Liver (tissue), 9 donors: ENCODE results near the gene HEPHL1. TPM values are rescaled to one million over a fixed set of nuclear protein-coding genes. Genes with fewer than 3 reads are reported as not detected.

ENCODE experiments used
- DNase-seq: peaks from one replicate; pipeline ENCODE4 v3.0.0-alpha.2; 2017; ENCODE audit warnings: low spot score
- H3K27ac ChIP-seq, 2 donors: one replicate each; pipeline ENCODE4 v1.7.0; 2013; ENCODE audit warnings: inconsistent platforms in 2 of 2, low read length in 2 of 2, control low read depth in 1 of 2, low read depth in 1 of 2, mild to moderate bottlenecking in 1 of 2
- H3K27me3 ChIP-seq, 4 donors: one replicate each; pipeline versions ENCODE4 v1.6.1 to v1.7.0; 2013; ENCODE audit warnings: low read length in 3 of 4, inconsistent platforms in 1 of 4, mild to moderate bottlenecking in 1 of 4, moderate library complexity in 1 of 4; ENCODE audit not compliant: control insufficient read depth in 4 of 4, insufficient read depth in 4 of 4
- H3K36me3 ChIP-seq, 4 donors: one replicate each; pipeline versions ENCODE4 v1.6.1 to v1.7.0; 2013; ENCODE audit warnings: low read length in 3 of 4, mild to moderate bottlenecking in 3 of 4, low read depth in 1 of 4, moderate library complexity in 1 of 4; ENCODE audit not compliant: control insufficient read depth in 4 of 4, insufficient read depth in 3 of 4
- H3K4me1 ChIP-seq, 4 donors: one replicate each; pipeline versions ENCODE4 v1.6.1 to v1.7.0; 2013; ENCODE audit warnings: low read length in 3 of 4, mild to moderate bottlenecking in 3 of 4, moderate library complexity in 1 of 4; ENCODE audit not compliant: control insufficient read depth in 4 of 4, insufficient read depth in 4 of 4
- H3K4me3 ChIP-seq, 3 donors: one replicate each; pipeline versions ENCODE4 v1.6.1 to v1.7.0; 2013; ENCODE audit warnings: low read length in 3 of 3, control low read depth in 1 of 3, low read depth in 1 of 3, mild to moderate bottlenecking in 1 of 3
- H3K9ac ChIP-seq, 2 donors: one replicate each; pipeline ENCODE4 v1.7.0; 2013; ENCODE audit warnings: low read length in 2 of 2, mild to moderate bottlenecking in 2 of 2, moderate library complexity in 2 of 2, control low read depth in 1 of 2, low read depth in 1 of 2
- H3K9me3 ChIP-seq, 4 donors: one replicate each; pipeline versions ENCODE4 v1.6.1 to v1.7.0; 2013; ENCODE audit warnings: low read length in 3 of 4; ENCODE audit not compliant: control insufficient read depth in 4 of 4
- ATF3 ChIP-seq: IDR thresholded peaks from 2 replicates; pipeline ENCODE4 v1.6.1; 2016; ENCODE audit warnings: antibody characterized with exemption
- EGR1 ChIP-seq, 2 donors: IDR thresholded peaks; 2 replicates each; pipeline ENCODE4 v1.6.1; 2016 to 2018; ENCODE audit warnings: antibody characterized with exemption in 2 of 2, low read depth in 2 of 2
- FOXA1 ChIP-seq: IDR thresholded peaks from 2 replicates; pipeline ENCODE4 v1.6.1; 2016; ENCODE audit warnings: antibody characterized with exemption
- FOXA2 ChIP-seq: IDR thresholded peaks from 2 replicates; pipeline ENCODE4 v1.6.1; 2016; ENCODE audit warnings: antibody characterized with exemption
- GABPA ChIP-seq, 2 donors: IDR thresholded peaks in 1 of 2; conservative IDR thresholded peaks in 1 of 2; 2 replicates each; pipeline ENCODE4 v1.6.1; 2016; ENCODE audit warnings: antibody characterized with exemption in 2 of 2, mild to moderate bottlenecking in 1 of 2, moderate library complexity in 1 of 2
- HNF4A ChIP-seq, 2 donors: conservative IDR thresholded peaks; 2 replicates each; pipeline ENCODE4 v1.6.1; 2016; ENCODE audit warnings: antibody characterized with exemption in 2 of 2, mild to moderate bottlenecking in 2 of 2
- HNF4G ChIP-seq: IDR thresholded peaks from 2 replicates; pipeline ENCODE4 v1.6.1; 2016; ENCODE audit warnings: antibody characterized with exemption
- JUND ChIP-seq, 2 donors: IDR thresholded peaks; 2 replicates each; pipeline ENCODE4 v1.6.1; 2016; ENCODE audit warnings: antibody characterized with exemption in 2 of 2
- NR2F2 ChIP-seq: IDR thresholded peaks from 2 replicates; pipeline ENCODE4 v1.6.1; 2016; ENCODE audit warnings: antibody characterized with exemption
- RAD21 ChIP-seq, 2 donors: IDR thresholded peaks; 2 replicates each; pipeline ENCODE4 v1.6.1; 2016; ENCODE audit warnings: antibody characterized with exemption in 2 of 2, mild to moderate bottlenecking in 2 of 2
- REST ChIP-seq: IDR thresholded peaks from 2 replicates; pipeline ENCODE4 v1.6.1; 2016; ENCODE audit warnings: antibody characterized with exemption, mild to moderate bottlenecking
- RXRA ChIP-seq, 2 donors: IDR thresholded peaks; 2 replicates each; pipeline ENCODE4 v1.6.1; 2017 to 2018; ENCODE audit warnings: antibody characterized with exemption in 2 of 2, mild to moderate bottlenecking in 1 of 2
- SP1 ChIP-seq: IDR thresholded peaks from 2 replicates; pipeline ENCODE4 v1.6.1; 2018; ENCODE audit warnings: antibody characterized with exemption, mild to moderate bottlenecking
- TAF1 ChIP-seq: conservative IDR thresholded peaks from 2 replicates; pipeline ENCODE4 v1.6.1; 2016; ENCODE audit warnings: antibody characterized with exemption, mild to moderate bottlenecking
- YY1 ChIP-seq: IDR thresholded peaks from 2 replicates; pipeline ENCODE4 v1.6.1; 2016; ENCODE audit warnings: antibody characterized with exemption, mild to moderate bottlenecking
- WGBS: extraction: QIAGEN DNeasy Blood & Tissue Kit; methylation state at CpG from one replicate; pipeline ENCODE4 v1.1.7; 2013; 5-methylcytosine and 5-hydroxymethylcytosine counted together
- polyA plus RNA-seq, 2 donors: library from polyadenylated mRNA; stranded (reverse) in 1 of 2; unstranded in 1 of 2; fragments of 200-250 nt in 1 of 2; fragments of >200 nt in 1 of 2; fragmentation: Nextera tagmentation in 1 of 2; extraction: Ambion mirVana in 1 of 2; gene quantifications; one replicate each; pipeline versions ENCODE4 v1.2.1 to v1.2.3, GENCODE V29; 2013 to 2015
- total RNA-seq, 2 donors: library from RNA; depleted of rRNA; stranded (reverse); fragments of >200 nt; gene quantifications; one replicate each; pipeline ENCODE4 v1.2.3, GENCODE V29; 2014
- TF ChIP-seq, protein P1 (sequence below): IDR thresholded peaks from 2 replicates; pipeline ENCODE4 v1.6.1; 2016; ENCODE audit warnings: antibody characterized with exemption
- TF ChIP-seq, protein P2 (sequence below): IDR thresholded peaks from 2 replicates; pipeline ENCODE4 v1.6.1; 2016; ENCODE audit warnings: antibody characterized with exemption
- TF ChIP-seq, protein P3 (sequence below): fragments of 150-350 bp; IDR thresholded peaks from 2 replicates; pipeline ENCODE4 v1.5.1; 2017; ENCODE audit warnings: improper control_type of control experiment, low read depth, low read length; ENCODE audit not compliant: missing input control
- donor health status: healthy.
- donor health status: healthy.
- donor health status: healthy.
- donor health status: healthy.
- donor health status: healthy.

The HEPHL1 gene
- total and polyA plus RNA-seq, 4 donors, result 0.19 TPM; not detected in 3

DNA sequence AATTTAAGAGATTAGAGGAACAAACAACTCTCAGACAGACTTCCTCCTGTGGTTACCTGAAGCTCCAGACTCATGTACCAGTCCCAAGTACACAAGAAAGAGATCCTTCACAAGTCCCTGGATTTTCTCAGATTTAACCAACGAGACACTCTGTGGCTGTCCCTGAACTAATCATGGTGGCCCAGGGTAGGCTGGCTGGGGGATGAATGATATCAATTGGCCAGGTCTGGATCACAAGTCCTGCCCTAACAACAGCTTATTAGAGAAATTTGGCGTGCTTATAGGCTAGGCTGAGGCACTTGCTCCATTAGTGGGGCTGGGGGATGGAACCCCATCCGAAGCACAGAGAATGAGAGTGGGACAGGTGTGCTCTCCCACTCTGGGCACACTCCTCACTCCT, 22.1 kb downstream of the HEPHL1 start:
- Histone ChIP-seq H3K27me3 (no peaks in the 10 kb centered on the region), H3K9ac (no peak overlapping the region), H3K4me3 (no peak overlapping the region), H3K27ac (no peak overlapping the region), H3K9me3 (no peaks in the 10 kb centered on the region), H3K4me1 (no peaks in the 10 kb centered on the region), H3K36me3 (no peaks in the 10 kb centered on the region)
- TF ChIP-seq JUND (IDR thresholded peaks at IDR 0.05), result no peak
- TF ChIP-seq RXRA (IDR thresholded peaks at IDR 0.05), result no peak
- TF ChIP-seq EGR1 (IDR thresholded peaks at IDR 0.05; ENCODE audit: low read depth in 2 of 2), result no peak
- no peak for TF ChIP-seq HNF4A (conservative IDR thresholded peaks at IDR 0.05)
- TF ChIP-seq, protein P1, sequence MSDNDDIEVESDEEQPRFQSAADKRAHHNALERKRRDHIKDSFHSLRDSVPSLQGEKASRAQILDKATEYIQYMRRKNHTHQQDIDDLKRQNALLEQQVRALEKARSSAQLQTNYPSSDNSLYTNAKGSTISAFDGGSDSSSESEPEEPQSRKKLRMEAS, result no peak
- no peak for TF ChIP-seq ATF3
- TF ChIP-seq TAF1, result no peak
- no peak for TF ChIP-seq FOXA2
- TF ChIP-seq, protein P2, sequence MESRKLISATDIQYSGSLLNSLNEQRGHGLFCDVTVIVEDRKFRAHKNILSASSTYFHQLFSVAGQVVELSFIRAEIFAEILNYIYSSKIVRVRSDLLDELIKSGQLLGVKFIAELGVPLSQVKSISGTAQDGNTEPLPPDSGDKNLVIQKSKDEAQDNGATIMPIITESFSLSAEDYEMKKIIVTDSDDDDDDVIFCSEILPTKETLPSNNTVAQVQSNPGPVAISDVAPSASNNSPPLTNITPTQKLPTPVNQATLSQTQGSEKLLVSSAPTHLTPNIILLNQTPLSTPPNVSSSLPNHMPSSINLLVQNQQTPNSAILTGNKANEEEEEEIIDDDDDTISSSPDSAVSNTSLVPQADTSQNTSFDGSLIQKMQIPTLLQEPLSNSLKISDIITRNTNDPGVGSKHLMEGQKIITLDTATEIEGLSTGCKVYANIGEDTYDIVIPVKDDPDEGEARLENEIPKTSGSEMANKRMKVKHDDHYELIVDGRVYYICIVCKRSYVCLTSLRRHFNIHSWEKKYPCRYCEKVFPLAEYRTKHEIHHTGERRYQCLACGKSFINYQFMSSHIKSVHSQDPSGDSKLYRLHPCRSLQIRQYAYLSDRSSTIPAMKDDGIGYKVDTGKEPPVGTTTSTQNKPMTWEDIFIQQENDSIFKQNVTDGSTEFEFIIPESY, result no peak
- no peak for TF ChIP-seq YY1
- TF ChIP-seq FOXA1, result no peak
- no peak for TF ChIP-seq REST
- no peak for TF ChIP-seq HNF4G
- no peak for TF ChIP-seq GABPA (IDR thresholded peaks at IDR 0.05 in 1 of 2, conservative IDR thresholded peaks at IDR 0.05 in 1 of 2)
- TF ChIP-seq, protein P3, sequence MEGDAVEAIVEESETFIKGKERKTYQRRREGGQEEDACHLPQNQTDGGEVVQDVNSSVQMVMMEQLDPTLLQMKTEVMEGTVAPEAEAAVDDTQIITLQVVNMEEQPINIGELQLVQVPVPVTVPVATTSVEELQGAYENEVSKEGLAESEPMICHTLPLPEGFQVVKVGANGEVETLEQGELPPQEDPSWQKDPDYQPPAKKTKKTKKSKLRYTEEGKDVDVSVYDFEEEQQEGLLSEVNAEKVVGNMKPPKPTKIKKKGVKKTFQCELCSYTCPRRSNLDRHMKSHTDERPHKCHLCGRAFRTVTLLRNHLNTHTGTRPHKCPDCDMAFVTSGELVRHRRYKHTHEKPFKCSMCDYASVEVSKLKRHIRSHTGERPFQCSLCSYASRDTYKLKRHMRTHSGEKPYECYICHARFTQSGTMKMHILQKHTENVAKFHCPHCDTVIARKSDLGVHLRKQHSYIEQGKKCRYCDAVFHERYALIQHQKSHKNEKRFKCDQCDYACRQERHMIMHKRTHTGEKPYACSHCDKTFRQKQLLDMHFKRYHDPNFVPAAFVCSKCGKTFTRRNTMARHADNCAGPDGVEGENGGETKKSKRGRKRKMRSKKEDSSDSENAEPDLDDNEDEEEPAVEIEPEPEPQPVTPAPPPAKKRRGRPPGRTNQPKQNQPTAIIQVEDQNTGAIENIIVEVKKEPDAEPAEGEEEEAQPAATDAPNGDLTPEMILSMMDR, result no peak
- TF ChIP-seq NR2F2, result no peak
- TF ChIP-seq RAD21 (IDR thresholded peaks at IDR 0.05), result no peak
- TF ChIP-seq SP1, result no peak
- no peak for DNase-seq
- 57% methylated on average over 3 of the region's 3 CpGs for WGBS
